B cell (primary cell): ENCODE data around the gene IRF8.

Experiments
- EZH2 ChIP-seq: IDR thresholded peaks from 2 replicates; pipeline ENCODE4 v1.6.1; 2012; ENCODE audit warnings: borderline replicate concordance, low read depth, mild to moderate bottlenecking, moderate library complexity, low read length; ENCODE audit not compliant: insufficient read depth, poor library complexity, severe bottlenecking
- TF ChIP-seq, protein P1 (sequence below): fragments of 200-600 bp; IDR thresholded peaks from one replicate; pipeline ENCODE4 v1.8.0; 2022; ENCODE audit warnings: antibody characterized with exemption, mild to moderate bottlenecking

GRCh38 chr16:85879975-85880831 is 18.8 kb upstream of the IRF8 start:
- no peak for TF ChIP-seq EZH2
- TF ChIP-seq, protein P1, sequence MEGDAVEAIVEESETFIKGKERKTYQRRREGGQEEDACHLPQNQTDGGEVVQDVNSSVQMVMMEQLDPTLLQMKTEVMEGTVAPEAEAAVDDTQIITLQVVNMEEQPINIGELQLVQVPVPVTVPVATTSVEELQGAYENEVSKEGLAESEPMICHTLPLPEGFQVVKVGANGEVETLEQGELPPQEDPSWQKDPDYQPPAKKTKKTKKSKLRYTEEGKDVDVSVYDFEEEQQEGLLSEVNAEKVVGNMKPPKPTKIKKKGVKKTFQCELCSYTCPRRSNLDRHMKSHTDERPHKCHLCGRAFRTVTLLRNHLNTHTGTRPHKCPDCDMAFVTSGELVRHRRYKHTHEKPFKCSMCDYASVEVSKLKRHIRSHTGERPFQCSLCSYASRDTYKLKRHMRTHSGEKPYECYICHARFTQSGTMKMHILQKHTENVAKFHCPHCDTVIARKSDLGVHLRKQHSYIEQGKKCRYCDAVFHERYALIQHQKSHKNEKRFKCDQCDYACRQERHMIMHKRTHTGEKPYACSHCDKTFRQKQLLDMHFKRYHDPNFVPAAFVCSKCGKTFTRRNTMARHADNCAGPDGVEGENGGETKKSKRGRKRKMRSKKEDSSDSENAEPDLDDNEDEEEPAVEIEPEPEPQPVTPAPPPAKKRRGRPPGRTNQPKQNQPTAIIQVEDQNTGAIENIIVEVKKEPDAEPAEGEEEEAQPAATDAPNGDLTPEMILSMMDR = no peak
